ENCODE measurements around the gene LBH.

Gene LBH

GRCh38 chr2:30209227-30209626 is 22.1 kb upstream of the LBH start:
- in situ Hi-C loops (cut with MboI; ENCODE audit: low pct_unique_long_range_greater_than_20kb, low sequenced_read_pairs), result no loop called here
- DNase-seq, result no peak

- in situ Hi-C loops (cut with MboI; ENCODE audit: low pct_unique_long_range_greater_than_20kb, low sequenced_read_pairs), result no loop called here
These were observed 18.0 kb upstream of the LBH start for GRCh38 chr2:30213326-30213725.

GRCh38 chr2:30213907-30214463 is 17.3 kb upstream of the LBH start:
- no peak for DNase-seq
- in situ Hi-C loops (cut with MboI; ENCODE audit: low pct_unique_long_range_greater_than_20kb, low sequenced_read_pairs), result no loop called here

More at GRCh38 chr2:30213326-30213725, 18.0 kb upstream of the LBH start:
- no peak for DNase-seq

- in situ Hi-C loops (cut with MboI; ENCODE audit: low pct_unique_long_range_greater_than_20kb, low sequenced_read_pairs), result no loop called here
- DNase-seq, result no peak
These were observed 15.2 kb upstream of the LBH start for GRCh38 chr2:30216157-30216556.

GRCh38 chr2:30217644-30218337 is 13.5 kb upstream of the LBH start:
- DNase-seq, result no peak
- in situ Hi-C loops (cut with MboI; ENCODE audit: low pct_unique_long_range_greater_than_20kb, low sequenced_read_pairs), result no loop called here

GRCh38 chr2:30218338-30218713 is 13.0 kb upstream of the LBH start:
- in situ Hi-C loops (cut with MboI; ENCODE audit: low pct_unique_long_range_greater_than_20kb, low sequenced_read_pairs), result no loop called here
- DNase-seq, result no peak

- no peak for DNase-seq
- in situ Hi-C loops (cut with MboI; ENCODE audit: low pct_unique_long_range_greater_than_20kb, low sequenced_read_pairs), result no loop called here
These were observed 12.5 kb upstream of the LBH start for GRCh38 chr2:30218814-30219213.

- in situ Hi-C loops (cut with MboI; ENCODE audit: low pct_unique_long_range_greater_than_20kb, low sequenced_read_pairs), result no loop called here
- DNase-seq, result no peak
These were observed 11.2 kb upstream of the LBH start for GRCh38 chr2:30219886-30220875.

GRCh38 chr2:30221531-30221930 is 9.8 kb upstream of the LBH start:
- DNase-seq, result no peak
- in situ Hi-C loops (cut with MboI; ENCODE audit: low pct_unique_long_range_greater_than_20kb, low sequenced_read_pairs), result no loop called here

- no peak for DNase-seq
- in situ Hi-C loops (cut with MboI; ENCODE audit: low pct_unique_long_range_greater_than_20kb, low sequenced_read_pairs), result no loop called here
These were observed 9.3 kb upstream of the LBH start for GRCh38 chr2:30222031-30222430.

- in situ Hi-C loops (cut with MboI; ENCODE audit: low pct_unique_long_range_greater_than_20kb, low sequenced_read_pairs), result no loop called here
- DNase-seq, result no peak
These were observed 8.5 kb upstream of the LBH start for GRCh38 chr2:30222636-30223360.

GRCh38 chr2:30223413-30223874 is 7.9 kb upstream of the LBH start:
- DNase-seq, result peak; percentile 45
- in situ Hi-C loops (cut with MboI; ENCODE audit: low pct_unique_long_range_greater_than_20kb, low sequenced_read_pairs), result no loop called here

- no peak for DNase-seq
- in situ Hi-C loops (cut with MboI; ENCODE audit: low pct_unique_long_range_greater_than_20kb, low sequenced_read_pairs), result no loop called here
These were observed 7.2 kb upstream of the LBH start for GRCh38 chr2:30224151-30224550.

GRCh38 chr2:30225131-30225762 is 6.1 kb upstream of the LBH start:
- DNase-seq, result peak; percentile 53
- in situ Hi-C loops (cut with MboI; ENCODE audit: low pct_unique_long_range_greater_than_20kb, low sequenced_read_pairs), result no loop called here

GRCh38 chr2:30226144-30227032 is 4.9 kb upstream of the LBH start:
- in situ Hi-C loops (cut with MboI; ENCODE audit: low pct_unique_long_range_greater_than_20kb, low sequenced_read_pairs), result no loop called here
- DNase-seq, result no peak

- in situ Hi-C loops (cut with MboI; ENCODE audit: low pct_unique_long_range_greater_than_20kb, low sequenced_read_pairs), result no loop called here
- DNase-seq, result no peak
These were observed 1.7 kb upstream of the LBH start for GRCh38 chr2:30229596-30229995.

- in situ Hi-C loops (cut with MboI; ENCODE audit: low pct_unique_long_range_greater_than_20kb, low sequenced_read_pairs), result no loop called here
- DNase-seq, result peak; percentile 48
These were observed 680 bp upstream of the LBH start for GRCh38 chr2:30230497-30231211.

All from KBM-7 (cell line).